Neuron (in vitro differentiated cells): ENCODE data around the gene ITGAV.

Source experiments
- H2AFZ ChIP-seq: one replicate; pipeline ENCODE4 v1.6.1; 2013; ENCODE audit warnings: low read depth, mild to moderate bottlenecking, inconsistent platforms, low read length, moderate library complexity
- H3K27me3 ChIP-seq: one replicate; pipeline ENCODE4 v1.6.1; 2013; ENCODE audit warnings: low read length; ENCODE audit not compliant: insufficient read depth
- H3K36me3 ChIP-seq: one replicate; pipeline ENCODE4 v1.6.1; 2013; ENCODE audit warnings: low read length; ENCODE audit not compliant: insufficient read depth
- H3K4me1 ChIP-seq: one replicate; pipeline ENCODE4 v1.6.1; 2013; ENCODE audit warnings: low read length; ENCODE audit not compliant: insufficient read depth
- H3K4me3 ChIP-seq: 2 replicates; pipeline ENCODE4 v1.5.1; 2013; ENCODE audit warnings: mild to moderate bottlenecking, low read length, moderate library complexity
- H3K9me3 ChIP-seq: one replicate; pipeline ENCODE4 v1.6.1; 2013; ENCODE audit warnings: low read length

ITGAV gene

DNA sequence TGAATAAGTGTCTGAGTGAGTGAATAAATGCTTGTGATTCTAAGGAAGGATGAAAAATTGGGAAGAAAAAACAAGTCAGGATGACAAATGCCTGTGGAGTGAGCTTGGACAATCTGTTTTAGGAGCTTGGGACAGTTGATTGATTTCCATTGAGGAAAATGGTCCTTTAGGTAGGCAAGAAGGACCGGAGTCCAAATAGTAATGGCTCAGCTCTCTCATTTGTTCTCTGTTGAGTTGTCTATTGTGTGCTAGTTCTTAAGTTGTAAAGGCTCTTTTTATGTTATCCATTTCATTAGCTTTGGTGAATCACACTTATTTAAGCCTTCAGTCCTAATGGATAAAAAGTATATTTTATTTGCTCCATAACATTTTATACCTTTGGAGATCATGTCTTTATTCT, 135.9 kb downstream of the ITGAV start:
- H3K36me3 ChIP-seq, result no peaks in the 10 kb centered on the region

GRCh38 chr2:186726938-186727337, 137.1 kb downstream of the ITGAV start:
- no peaks in the 10 kb centered on the region for H3K27me3 ChIP-seq
- H2AFZ ChIP-seq, result no peak overlapping the region
- no peaks in the 10 kb centered on the region for H3K36me3 ChIP-seq
- no peak overlapping the region for H3K4me3 ChIP-seq
- H3K4me1 ChIP-seq, result peaks cover 12% of the 10 kb centered on the region
- no peaks in the 10 kb centered on the region for H3K9me3 ChIP-seq

More for the DNA sequence above, 135.9 kb downstream of the ITGAV start:
- no peaks in the 10 kb centered on the region for H3K9me3 ChIP-seq
- H2AFZ ChIP-seq, result no peak overlapping the region
- H3K4me1 ChIP-seq, result peaks cover 12% of the 10 kb centered on the region
- no peak overlapping the region for H3K4me3 ChIP-seq
- H3K27me3 ChIP-seq, result no peaks in the 10 kb centered on the region

DNA sequence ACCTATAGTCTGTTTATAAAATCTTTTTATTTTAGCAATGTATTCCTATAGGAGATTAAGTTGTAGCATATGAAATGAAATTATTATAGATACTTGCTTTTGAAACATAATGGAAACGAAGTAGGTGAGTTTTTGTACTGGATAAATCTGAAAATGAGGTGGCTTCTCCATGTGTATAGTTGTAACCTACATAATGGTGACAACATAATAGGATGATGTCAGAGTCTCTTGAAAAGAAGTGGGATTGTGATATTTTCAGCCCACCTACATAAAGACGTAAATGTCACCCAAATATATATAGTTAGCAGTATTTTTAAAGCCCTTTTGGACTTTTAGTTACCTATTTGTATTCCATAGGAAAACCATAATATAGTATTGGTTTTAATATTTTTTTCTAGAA, 138.8 kb downstream of the ITGAV start:
- Histone ChIP-seq H3K36me3 (no peaks in the 10 kb centered on the region), H3K27me3 (no peaks in the 10 kb centered on the region), H3K9me3 (peaks cover 3% of the 10 kb centered on the region), H3K4me3 (no peak overlapping the region), H3K4me1 (peaks cover 12% of the 10 kb centered on the region), H2AFZ (no peak overlapping the region)
